GM18499 (cell line): ENCODE data around the gene WDR27.
"Not testable (repeated sequence)": the region's sequence is repeated elsewhere in the genome, so short reads cannot be mapped to it uniquely, and the experiment has no call there.

Experiments used
- ATAC-seq: cut with Tn5 transposase; IDR thresholded peaks from one replicate; pipeline ENCODE4 v1.9.1; 2021; ENCODE audit warnings: moderate number of reproducible peaks; ENCODE audit not compliant: insufficient read depth, unreplicated experiment

Gene WDR27

DNA sequence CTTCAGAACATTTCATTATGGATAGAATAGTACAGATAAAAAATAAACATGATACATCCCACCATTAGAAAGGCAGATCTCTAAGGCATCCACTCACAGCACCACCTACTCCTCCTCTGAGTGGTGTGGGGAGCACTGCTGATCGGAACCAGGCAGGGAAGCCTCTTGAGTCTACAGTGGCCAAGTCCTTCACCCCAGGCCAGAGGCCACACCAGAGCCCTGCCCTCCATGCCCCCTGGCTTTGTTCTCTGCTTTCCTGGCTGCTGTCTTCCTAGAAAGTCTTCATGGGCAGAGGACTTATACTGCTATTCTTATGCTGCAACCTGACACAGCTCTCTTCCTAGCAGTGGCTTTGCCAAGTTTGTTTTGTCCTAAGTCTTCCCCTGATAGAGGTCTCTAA, 246.4 kb downstream of the WDR27 start:
- no peak for ATAC-seq

- ATAC-seq: no peak
Measured at GRCh38 chr6:169454872-169455204, 247.0 kb downstream of the WDR27 start.

GRCh38 chr6:169454204-169454871, 247.5 kb downstream of the WDR27 start:
- no peak for ATAC-seq

DNA sequence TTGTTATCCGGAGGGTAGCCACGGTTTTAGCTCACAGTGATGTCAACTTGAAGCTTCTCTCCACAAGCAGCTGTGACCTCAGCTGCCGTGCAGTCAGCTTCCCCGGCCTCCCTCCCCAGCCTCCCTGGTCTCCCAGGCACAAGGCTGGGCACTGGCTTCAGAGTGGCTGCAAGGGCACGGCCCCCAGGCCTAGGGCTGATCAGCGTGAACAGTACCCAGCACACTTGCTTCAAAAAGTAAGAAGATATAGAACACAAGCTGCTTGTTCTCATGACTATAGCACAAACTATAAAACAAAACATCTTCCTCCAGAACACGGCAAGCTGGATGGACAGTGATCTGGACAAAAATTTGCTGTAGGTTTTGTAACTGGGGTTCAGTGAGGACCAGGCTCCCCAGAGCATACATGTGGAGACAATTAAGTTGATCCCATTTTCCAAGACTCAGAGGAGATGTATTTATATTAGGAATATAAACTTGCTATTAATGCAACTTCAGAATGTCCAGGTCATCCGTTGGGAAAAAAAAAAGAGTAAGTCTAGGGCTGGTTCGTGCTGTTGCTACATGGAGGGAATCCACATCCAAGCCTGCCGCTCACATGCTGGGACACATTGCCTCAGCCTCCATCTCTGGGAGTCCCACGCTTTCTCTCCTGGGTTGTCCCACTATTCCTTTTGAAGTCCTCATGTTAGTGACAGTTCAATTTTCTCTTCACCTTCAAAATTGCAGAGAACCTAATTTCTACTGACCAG, 248.8 kb downstream of the WDR27 start:
- ATAC-seq: no peak

- no peak for ATAC-seq
Measured at GRCh38 chr6:169452117-169452868, 249.5 kb downstream of the WDR27 start.

GRCh38 chr6:169451065-169451838, 250.6 kb downstream of the WDR27 start:
- no peak for ATAC-seq

- ATAC-seq: no peak
Measured at GRCh38 chr6:169450097-169450496, 251.7 kb downstream of the WDR27 start.

- no peak for ATAC-seq
Measured at GRCh38 chr6:169449221-169449620, 252.6 kb downstream of the WDR27 start.

DNA sequence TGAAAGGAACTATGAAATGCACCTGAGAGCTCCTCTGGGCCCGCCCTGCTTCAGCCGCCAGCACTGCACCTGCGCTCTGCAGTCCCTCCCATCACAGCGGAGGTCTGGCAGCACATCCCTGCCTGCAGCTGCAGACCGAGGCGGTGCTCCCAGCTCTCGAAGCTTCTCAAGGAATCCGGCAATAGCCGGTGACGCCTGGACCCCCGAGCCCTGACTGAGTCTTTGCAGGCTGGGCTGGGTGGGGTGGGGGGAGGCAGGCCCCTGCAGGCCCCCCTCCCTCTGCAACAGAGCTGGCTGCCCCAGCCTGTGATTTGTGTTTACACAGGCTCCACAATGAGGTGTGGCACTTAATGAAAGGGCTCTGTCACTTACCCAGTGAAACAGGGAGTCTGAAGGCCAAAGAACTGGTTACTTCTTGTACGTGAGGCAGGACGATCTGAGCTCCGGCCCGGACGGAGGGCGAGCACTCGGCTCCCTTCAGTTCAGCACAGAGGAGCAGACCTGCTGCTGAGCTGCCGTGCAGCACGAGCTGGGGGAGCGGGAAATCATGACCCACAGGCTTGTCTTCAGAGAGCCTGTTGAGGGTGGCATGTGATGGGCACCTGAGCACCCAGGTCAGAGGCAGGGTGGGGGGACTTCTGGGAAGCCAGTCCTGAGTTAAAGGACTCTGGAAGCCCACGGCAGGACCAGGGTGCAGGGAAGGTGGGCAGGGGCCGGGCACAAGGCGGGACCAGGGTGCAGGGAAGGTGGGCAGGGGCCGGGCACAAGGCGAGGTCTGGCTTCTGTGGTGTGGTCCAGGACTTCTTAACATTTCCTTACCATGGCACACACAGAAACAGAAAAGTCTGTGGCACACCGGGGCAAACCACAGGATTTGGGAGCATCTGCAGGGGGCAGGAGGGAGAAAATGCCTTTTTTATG, 255.9 kb downstream of the WDR27 start:
- ATAC-seq: no peak

DNA sequence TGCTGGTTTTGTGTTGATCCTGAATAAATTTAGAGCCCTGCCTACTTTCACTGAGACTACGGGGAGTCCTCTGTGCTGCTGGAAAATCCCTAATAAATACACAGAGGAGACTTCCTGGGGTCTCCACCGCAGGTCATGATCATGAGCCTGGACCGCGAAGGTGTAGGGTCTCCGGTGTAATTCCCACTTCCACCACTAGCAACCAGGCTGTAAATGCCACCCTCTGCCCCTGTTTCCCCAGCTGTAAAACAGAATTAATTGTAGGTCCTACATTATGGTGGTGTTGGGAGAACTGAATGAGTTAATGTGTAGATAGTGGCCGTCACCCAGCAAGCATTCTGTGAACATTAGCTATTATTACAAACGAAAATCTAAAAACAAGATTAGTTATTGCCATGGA, 256.6 kb downstream of the WDR27 start:
- no peak for ATAC-seq

- no peak for ATAC-seq
Measured at GRCh38 chr6:169441292-169441691, 260.5 kb downstream of the WDR27 start.

GRCh38 chr6:169439710-169440109, 262.1 kb downstream of the WDR27 start:
- no peak for ATAC-seq

DNA sequence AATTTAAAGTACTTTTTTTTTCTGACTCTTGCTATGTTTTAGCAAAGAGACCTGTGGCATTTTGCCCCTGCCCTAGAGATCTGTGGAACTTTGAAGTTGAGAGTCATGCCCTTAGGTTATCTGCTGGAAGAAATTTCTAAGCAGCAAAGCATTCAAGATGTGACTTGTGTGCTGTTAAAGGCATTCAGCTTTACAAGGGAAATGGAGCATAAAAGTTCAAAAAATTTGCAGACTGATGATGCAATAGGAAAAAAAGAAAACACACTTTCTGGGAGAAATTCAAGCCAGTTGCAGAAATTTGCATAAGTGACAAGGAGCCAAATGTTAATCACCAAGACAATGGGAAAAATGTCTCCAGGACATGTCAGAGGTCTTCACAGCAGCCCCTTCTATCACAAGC, 267.3 kb downstream of the WDR27 start:
- ATAC-seq: not testable (repeated sequence)

DNA sequence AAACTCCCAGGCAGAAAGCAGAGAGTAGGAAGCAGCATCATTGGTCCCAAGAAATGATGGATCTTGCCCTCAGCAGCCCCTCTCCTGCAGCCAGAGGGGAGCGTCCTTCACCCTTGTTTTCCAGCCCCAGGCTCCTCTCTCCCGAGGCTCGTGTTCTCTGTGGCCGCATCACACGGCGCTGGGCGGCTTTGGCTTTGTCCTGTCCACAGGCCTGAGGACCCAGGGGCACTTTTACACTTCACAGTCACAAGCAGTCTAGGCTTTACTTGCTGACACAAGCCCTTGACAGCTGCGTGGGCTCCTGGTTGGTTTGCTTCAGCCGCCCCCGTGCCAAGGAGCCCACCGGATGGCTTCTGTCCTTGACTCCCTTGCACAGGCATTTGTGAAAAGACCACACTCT, 272.8 kb downstream of the WDR27 start:
- no peak for ATAC-seq

DNA sequence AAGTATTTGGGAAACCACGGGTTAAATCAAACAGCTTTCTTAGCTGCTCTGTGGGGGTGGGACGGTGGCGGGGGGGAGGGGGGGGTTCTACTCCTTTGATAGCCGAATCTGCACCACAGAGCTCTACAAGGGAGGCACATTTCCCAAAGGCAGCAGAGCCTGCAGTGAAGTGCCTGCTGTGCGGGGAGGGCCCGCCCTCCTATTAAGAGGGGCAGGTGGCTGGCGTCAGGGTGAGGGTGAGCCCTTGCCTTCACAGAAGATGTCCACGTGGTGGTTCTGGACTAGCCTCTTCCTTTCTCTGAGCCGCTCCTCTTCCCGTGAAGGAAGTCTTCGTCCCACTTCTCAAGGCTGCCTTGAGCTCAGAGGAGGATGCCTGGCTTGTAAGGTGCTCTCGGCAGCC, 273.3 kb downstream of the WDR27 start:
- no peak for ATAC-seq

DNA sequence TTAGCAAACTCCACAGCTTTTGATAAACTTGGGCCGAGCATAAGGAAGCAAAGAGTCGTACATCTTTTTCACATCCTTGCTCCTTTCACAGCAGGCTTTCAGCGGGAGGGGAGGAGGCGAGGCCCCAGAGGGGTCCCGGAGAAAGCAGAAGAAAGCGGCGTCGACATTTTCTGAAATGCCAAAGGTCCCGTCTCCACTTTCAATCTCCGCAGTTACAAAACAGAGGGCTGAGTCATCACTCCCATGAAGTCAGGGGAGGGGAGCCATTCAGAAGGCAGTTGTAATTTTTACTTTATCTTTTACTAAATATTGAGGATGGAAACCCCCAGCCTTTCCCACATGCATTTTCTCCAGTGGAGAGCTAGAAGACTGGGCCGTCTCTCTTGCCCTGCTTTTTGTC, 274.0 kb downstream of the WDR27 start:
- ATAC-seq: no peak

DNA sequence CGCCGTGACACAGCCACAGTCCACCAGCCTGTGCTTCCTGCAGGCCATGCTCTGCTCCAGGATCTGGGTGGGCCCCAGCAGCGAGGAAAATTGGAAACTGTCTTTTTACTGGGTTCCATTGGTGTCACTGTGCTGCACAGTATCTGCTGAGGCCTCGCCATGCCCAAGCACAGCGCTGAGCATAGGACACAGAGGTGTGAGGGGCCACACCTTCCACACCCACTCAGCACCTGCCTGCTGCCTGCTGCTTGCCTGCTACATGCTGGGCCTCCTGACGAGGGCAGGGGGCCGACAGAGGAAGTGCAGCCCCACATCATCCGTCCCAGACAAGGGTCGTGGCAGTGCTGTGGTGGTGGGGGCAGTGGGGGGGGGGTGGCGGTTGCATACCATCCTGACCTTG, 275.2 kb downstream of the WDR27 start:
- ATAC-seq: no peak

DNA sequence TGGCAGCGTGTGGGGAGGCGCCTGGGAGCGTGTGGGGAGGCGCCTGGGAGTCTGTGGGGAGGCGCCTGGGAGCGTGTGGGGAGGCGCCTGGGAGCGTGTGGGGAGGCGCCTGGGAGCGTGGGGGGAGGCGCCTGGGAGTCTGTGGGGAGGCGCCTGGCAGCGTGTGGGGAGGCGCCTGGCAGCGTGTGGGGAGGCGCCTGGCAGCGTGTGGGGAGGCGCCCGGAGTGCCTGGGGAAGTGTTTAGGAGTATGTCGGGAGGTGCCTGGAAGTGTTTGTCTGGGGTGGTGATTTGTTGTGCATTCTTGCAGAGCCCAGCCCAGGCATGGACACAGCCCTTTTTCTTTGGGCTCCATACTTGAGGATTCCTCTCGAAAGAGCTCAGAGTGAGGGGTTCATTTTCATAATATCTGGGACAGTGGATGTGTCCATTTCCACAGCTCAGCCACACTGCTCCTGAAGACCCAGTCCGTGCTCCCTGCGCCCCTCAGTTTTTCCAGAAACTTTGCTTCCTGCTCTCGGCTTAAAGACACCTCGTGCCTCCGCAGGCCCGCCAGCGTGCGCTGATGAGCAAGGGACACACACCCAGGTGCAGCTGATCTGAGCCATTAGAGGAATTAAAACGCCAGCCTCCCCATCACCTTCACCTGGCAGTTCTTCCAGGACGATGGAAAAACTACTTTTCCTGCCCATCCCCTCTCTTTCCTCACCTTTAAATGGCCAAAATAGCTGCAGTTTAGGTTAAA, 276.0 kb downstream of the WDR27 start:
- ATAC-seq: no peak

DNA sequence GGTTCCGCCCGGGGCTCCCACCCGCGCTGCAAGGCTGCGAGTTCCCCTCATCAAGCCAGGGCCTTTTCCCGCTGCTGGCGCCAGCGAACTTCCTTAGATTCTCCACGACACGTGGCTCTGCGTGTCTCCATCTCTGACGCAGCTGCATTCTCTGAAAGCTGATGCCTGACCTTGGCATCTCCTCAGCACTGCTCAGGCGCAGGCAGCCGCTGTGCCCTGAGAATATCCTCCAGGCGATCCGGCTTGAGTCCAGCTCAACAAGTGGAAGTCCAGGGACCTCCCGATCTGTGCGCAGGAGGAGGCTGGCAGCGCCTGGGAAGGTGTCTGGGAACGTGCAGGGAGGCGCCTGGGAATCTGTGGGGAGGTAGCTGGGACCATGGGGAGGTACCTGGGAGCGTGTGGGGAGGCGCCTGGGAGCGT, 277.0 kb downstream of the WDR27 start:
- no peak for ATAC-seq
